SKM-1 (cell line): ENCODE data around the gene WFDC6.
"Not testable (repeated sequence)": the region's sequence is repeated elsewhere in the genome, so short reads cannot be mapped to it uniquely, and the experiment has no call there.

Experiments used
- DNase-seq: peaks from one replicate; lab custom pipeline; 2025; ENCODE audit not compliant: unreplicated experiment; lab: John Stamatoyannopoulos, UW

The WFDC6 gene

GRCh38 chr20:45539382-45539781 lies at the start of gene WFDC6:
Gene WFDC6, minus strand, starts transcription at chr20:45539482. Its CDS starts 75 bp downstream, at chr20:45539407.
- DNase-seq: no peak

GRCh38 chr20:45588800-45589199 lies 49.5 kb upstream of the WFDC6 start:
- DNase-seq: no peak

- not testable (repeated sequence) for DNase-seq
These were observed 46.7 kb upstream of the WFDC6 start for GRCh38 chr20:45585986-45586385.

- DNase-seq: not testable (repeated sequence)
These were observed 45.0 kb upstream of the WFDC6 start for GRCh38 chr20:45584294-45584693.

- DNase-seq: no peak
These were observed 44.2 kb upstream of the WFDC6 start for GRCh38 chr20:45583502-45583901.

- DNase-seq: no peak
These were observed 42.4 kb upstream of the WFDC6 start for GRCh38 chr20:45581702-45582101.

GRCh38 chr20:45579184-45579583 lies 39.9 kb upstream of the WFDC6 start, which contains the start of gene WFDC8:
Gene WFDC8, minus strand, starts transcription at chr20:45579284. Its CDS starts 37 bp downstream, at chr20:45579247.
- no peak for DNase-seq

- DNase-seq: no peak
These were observed 38.9 kb upstream of the WFDC6 start for GRCh38 chr20:45578231-45578630.

- no peak for DNase-seq
These were observed 37.7 kb upstream of the WFDC6 start for GRCh38 chr20:45576995-45577394.

GRCh38 chr20:45575931-45576330 lies 36.6 kb upstream of the WFDC6 start:
- no peak for DNase-seq

- DNase-seq: not testable (repeated sequence)
These were observed 30.4 kb upstream of the WFDC6 start for GRCh38 chr20:45569650-45570049.

GRCh38 chr20:45564760-45565276 lies 25.5 kb upstream of the WFDC6 start:
- DNase-seq: no peak

- DNase-seq: no peak
These were observed 15.9 kb upstream of the WFDC6 start for GRCh38 chr20:45555198-45555597.

- DNase-seq: no peak
These were observed 13.2 kb upstream of the WFDC6 start for GRCh38 chr20:45552456-45552855.

- no peak for DNase-seq
These were observed 11.5 kb upstream of the WFDC6 start for GRCh38 chr20:45550765-45551164.

GRCh38 chr20:45548410-45548809 lies 9.1 kb upstream of the WFDC6 start:
- no peak for DNase-seq

GRCh38 chr20:45547206-45547770 lies 8.0 kb upstream of the WFDC6 start, which contains the start of gene EPPIN:
Gene EPPIN, minus strand, starts transcription at chr20:45547401. Its CDS starts 44 bp downstream, at chr20:45547357.
- no peak for DNase-seq

GRCh38 chr20:45545754-45546453 lies 6.6 kb upstream of the WFDC6 start:
- no peak for DNase-seq

- no peak for DNase-seq
These were observed 6.1 kb upstream of the WFDC6 start for GRCh38 chr20:45545351-45545750.

GRCh38 chr20:45538209-45538799 lies 978 bp downstream of the WFDC6 start:
- DNase-seq: no peak

- DNase-seq: no peak
These were observed 12.0 kb downstream of the WFDC6 start for GRCh38 chr20:45527294-45527693.

GRCh38 chr20:45523821-45524220 lies 15.5 kb downstream of the WFDC6 start:
- no peak for DNase-seq
